ES-I3 (cell line): ENCODE data around the gene KIAA0513.

Experiments
- H3K36me3 ChIP-seq: 2 replicates; pipeline ENCODE4 v1.6.1; 2013; ENCODE audit warnings: mild to moderate bottlenecking, low read length, control low read depth, moderate library complexity; ENCODE audit not compliant: insufficient read depth
- H3K4me1 ChIP-seq: 2 replicates; pipeline ENCODE4 v1.6.1; 2013; ENCODE audit warnings: mild to moderate bottlenecking, control low read depth, low read length; ENCODE audit not compliant: insufficient read depth
- H3K9ac ChIP-seq: 2 replicates; pipeline ENCODE4 v1.6.1; 2013; ENCODE audit warnings: low read depth, mild to moderate bottlenecking, low read length, moderate library complexity
- H3K9me3 ChIP-seq: 2 replicates; pipeline ENCODE4 v1.6.1; 2013; ENCODE audit warnings: mild to moderate bottlenecking, low read length, moderate library complexity; ENCODE audit not compliant: control insufficient read depth, insufficient read depth

Gene KIAA0513

DNA sequence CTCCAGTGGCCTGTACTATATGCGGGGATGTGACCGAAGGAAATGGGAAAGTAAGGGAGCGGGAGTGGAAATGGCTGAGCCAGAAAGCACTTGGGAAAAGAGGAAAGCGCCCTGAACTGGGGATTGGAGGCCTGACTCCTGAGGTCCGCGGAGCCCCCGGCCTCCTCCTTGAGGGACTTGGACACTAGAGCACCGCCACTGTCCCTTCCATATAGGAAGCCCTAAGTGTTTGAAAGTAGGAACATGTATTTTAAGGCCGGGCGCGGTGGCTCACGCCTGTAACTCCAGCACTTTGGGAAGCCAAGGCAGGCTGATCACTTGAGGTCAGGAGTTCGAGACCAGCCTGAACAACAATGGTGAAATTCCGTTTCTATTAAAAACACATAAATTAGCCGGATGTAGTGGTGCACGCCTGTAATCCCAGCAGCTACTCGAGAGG is 15.7 kb upstream of the KIAA0513 start:
- H3K9ac ChIP-seq = peak overlapping the region; percentile 98
- H3K9me3 ChIP-seq = no peaks in the 10 kb centered on the region
- no peaks in the 10 kb centered on the region for H3K4me1 ChIP-seq
- H3K36me3 ChIP-seq = no peaks in the 10 kb centered on the region

DNA sequence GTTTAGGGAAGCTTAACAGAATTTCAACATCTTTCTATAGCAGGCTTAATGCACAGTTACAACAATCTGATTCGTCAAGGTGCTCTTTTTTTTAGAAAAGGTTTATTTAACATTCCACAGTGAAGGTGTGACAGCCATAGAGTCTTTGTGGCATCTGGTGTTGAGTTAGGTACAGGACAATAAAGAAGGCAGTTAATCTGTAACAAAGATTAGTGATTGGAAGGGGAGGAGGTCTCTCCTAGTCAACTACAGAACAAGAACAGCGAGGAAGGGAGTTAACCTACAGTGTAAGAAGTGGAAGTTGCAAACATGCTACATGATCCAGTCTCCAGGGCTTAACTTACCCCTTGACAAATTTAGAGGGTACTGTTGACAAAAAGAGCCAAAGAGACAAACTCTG is 13.3 kb upstream of the KIAA0513 start:
- H3K9ac ChIP-seq = no peak overlapping the region
- H3K36me3 ChIP-seq = no peaks in the 10 kb centered on the region
- no peaks in the 10 kb centered on the region for H3K4me1 ChIP-seq
- no peaks in the 10 kb centered on the region for H3K9me3 ChIP-seq

DNA sequence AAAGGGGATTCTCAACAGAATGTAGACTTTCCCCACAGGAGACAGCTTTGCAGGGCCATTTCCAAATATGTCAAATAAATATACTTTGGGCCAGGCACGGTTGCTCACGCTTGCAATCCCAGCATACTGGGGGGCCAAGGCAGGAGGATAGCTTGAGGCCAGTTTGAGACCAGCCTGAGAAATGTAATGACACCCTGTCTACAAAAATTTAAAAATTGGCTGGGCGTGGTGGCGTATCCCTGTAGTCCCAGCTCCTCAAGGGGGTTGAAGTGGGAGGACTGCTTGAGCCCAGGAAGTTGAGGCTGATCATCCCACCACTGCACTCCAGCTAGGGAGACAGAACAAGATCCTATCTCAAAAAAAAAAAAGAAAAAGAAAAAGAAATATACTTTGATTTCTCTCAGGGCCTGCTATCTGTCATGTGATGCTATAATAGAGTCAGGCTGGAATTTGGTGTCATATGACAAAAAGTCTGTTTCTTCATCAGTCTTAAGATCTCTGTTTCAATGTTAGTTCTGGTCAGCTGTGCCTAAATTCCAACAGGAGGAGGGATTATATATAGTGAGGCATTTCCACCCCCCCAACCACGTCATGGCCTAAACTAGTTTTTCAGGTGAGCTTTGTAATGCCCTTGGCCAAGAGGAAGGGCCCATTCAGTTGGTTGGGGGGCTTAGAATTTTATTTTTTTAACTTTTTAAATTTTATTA is 12.0 kb upstream of the KIAA0513 start:
- H3K9ac ChIP-seq = no peak overlapping the region
- no peaks in the 10 kb centered on the region for H3K9me3 ChIP-seq
- H3K4me1 ChIP-seq = no peaks in the 10 kb centered on the region
- H3K36me3 ChIP-seq = no peaks in the 10 kb centered on the region

DNA sequence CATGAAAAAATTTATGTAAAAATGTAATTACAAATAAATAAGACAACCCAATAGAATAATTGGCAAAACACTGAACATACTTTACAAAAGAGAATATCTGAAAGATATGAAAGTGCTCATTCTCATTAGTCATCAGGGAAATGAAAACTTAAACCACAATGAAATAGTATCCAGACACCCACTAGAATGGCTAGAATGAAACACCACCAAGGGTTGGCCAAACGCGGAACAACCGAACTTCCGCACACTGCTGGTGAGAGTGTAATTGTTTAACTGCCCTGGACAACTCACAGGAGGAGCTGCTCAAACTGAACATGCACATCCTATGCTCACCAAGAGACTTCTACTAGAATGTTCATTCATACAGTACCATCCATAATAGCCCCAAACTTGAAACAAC is 10.4 kb upstream of the KIAA0513 start:
- H3K4me1 ChIP-seq = no peaks in the 10 kb centered on the region
- no peaks in the 10 kb centered on the region for H3K36me3 ChIP-seq
- H3K9me3 ChIP-seq = no peaks in the 10 kb centered on the region
- no peak overlapping the region for H3K9ac ChIP-seq

DNA sequence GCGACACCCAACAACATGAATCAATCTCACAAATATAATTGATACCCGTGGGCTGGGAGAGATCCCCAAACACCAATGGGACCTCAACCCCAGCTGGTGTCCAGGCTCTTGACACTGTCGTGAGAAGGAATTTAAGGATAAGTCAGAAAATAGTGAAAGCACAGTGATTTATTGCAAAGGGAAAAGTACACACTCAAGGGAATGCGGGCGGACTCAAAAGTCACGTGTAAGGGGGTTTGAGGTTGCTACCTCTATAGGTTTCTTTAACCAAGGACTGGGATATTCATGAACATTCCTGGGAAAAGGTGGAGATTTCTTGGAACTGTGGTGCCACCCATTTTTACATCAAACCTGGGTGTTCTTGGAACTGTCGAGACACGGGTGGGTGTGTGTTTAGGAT is 10.0 kb upstream of the KIAA0513 start:
- Histone ChIP-seq H3K4me1 (no peaks in the 10 kb centered on the region), H3K9me3 (no peaks in the 10 kb centered on the region), H3K9ac (no peak overlapping the region), H3K36me3 (no peaks in the 10 kb centered on the region)

DNA sequence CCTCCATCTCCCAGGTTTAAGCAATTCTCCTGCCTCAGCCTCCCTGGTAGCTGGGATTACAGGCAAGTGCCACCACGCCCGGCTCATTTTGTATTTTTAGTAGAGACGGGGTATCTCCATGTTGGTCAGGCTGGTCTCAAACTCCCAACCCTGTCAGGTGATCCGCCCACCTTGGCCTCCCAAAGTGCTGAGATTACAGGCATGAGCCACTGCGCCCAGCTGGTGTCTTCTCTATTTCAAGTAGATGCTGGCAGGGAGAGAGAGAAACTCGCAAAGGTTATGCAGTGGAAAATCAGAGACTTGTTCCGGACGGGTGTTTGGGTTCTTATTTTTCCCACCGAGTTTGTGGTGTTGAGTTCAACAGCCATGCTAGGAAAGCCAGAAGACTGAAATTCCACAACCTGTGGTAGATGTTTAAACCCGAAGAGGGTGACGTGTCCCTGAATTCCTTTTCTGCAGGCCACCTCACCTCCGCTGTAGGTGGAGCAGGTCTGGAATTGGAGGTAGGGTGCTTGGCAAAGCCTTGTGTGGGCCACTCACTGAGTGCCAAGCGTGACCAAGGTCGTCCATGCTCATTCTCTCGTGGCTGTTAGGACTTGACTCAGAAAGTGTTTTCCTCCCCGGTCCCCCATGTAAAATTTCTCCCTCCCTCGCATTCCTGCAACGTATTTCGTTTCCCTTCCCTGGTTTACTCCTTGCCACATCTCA is 8.9 kb upstream of the KIAA0513 start:
- H3K9me3 ChIP-seq = no peaks in the 10 kb centered on the region
- H3K4me1 ChIP-seq = no peaks in the 10 kb centered on the region
- no peaks in the 10 kb centered on the region for H3K36me3 ChIP-seq
- H3K9ac ChIP-seq = no peak overlapping the region

DNA sequence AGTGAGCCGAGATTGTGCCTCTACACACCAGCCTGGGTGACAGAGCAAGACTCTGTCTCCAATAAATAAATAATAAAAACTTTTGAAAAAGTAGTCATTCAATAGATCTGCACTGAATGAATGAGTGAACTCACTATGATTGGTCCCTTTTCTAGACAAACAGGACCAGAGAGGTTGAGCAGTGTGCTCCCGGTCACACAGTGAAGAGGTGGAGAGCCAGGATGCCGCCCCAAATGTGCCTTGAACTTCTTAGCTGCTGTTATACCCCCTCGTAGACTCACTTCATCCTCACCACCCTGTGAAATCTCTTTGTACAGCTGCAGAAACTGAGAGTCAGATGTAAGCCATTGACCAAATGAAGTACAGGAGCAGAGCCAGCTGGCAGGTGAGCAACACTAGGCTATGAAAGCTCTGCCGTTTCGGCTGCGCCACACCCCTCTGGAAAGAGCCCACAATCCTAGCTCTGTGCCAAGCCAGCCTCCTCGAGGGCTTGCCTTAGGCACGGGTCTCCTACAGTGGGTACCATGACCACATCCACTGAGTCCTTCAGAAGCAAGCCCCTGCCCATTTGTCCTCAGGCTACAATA is 7.8 kb upstream of the KIAA0513 start:
- H3K9ac ChIP-seq = no peak overlapping the region
- H3K36me3 ChIP-seq = no peaks in the 10 kb centered on the region
- H3K4me1 ChIP-seq = no peaks in the 10 kb centered on the region
- no peaks in the 10 kb centered on the region for H3K9me3 ChIP-seq

DNA sequence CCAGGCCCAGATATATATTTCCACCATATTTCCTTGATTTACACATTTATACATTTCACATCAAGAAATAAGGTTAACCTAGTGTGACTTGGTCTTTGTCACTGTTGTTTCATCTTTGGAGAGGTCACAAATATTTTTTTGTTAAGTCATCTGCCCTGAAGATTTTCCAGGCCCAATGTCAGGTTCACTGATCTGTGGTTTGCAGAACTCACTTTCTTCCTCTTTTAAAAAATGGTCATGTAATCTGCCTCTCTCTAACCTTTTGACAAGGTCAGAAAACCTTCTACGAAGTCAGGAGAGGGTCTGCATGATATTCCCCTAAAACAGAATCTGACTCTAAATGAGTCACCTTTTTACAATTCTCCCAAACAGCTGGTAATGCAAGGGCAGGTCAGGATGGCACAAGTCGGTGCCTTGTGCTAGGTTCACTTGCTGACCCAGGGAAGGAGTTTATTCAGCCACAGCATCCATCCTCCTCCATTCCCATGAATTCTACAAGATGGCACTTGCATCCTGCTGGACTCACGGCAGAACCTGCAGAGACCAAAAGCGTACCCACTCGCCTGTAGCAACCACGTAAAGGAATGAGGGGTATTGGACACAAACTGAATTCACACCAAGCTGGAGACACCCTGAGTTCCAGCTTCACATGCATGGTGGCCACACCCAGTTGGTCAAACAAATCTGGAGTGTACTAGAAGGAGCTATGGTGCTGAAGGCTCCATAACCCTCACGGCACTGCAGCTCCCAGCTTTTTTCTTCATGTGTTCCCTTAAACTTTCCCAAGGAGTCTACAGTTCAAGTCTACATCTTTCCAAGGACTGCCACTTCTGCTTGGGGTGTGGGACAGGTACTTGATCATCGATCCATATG is 1.6 kb upstream of the KIAA0513 start:
- Histone ChIP-seq H3K9ac (no peak overlapping the region), H3K36me3 (no peaks in the 10 kb centered on the region), H3K9me3 (no peaks in the 10 kb centered on the region), H3K4me1 (peaks cover 17% of the 10 kb centered on the region)

DNA sequence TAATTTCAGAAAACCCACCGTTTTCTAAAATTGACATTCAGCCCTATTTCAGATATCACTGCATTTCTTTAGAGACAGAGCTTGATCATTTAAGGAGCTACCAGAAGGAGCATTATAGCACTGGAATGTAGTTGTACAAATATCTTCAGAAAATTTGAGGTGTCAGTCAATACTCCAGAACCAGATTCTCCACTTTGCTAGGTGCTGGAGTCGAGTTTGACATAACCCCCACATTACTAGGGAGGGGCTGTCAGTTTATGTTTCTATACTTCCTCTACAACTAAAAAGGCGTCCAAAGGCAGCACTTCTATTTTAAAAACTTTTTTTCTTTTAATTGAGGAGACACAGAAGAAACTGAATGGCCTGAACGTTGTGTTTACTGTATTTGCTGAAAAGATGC is 892 bp upstream of the KIAA0513 start:
- Histone ChIP-seq H3K9me3 (no peaks in the 10 kb centered on the region), H3K4me1 (peaks cover 17% of the 10 kb centered on the region), H3K9ac (peak overlapping the region; percentile 80; the same call in 1 of the 2 replicates), H3K36me3 (no peaks in the 10 kb centered on the region)

DNA sequence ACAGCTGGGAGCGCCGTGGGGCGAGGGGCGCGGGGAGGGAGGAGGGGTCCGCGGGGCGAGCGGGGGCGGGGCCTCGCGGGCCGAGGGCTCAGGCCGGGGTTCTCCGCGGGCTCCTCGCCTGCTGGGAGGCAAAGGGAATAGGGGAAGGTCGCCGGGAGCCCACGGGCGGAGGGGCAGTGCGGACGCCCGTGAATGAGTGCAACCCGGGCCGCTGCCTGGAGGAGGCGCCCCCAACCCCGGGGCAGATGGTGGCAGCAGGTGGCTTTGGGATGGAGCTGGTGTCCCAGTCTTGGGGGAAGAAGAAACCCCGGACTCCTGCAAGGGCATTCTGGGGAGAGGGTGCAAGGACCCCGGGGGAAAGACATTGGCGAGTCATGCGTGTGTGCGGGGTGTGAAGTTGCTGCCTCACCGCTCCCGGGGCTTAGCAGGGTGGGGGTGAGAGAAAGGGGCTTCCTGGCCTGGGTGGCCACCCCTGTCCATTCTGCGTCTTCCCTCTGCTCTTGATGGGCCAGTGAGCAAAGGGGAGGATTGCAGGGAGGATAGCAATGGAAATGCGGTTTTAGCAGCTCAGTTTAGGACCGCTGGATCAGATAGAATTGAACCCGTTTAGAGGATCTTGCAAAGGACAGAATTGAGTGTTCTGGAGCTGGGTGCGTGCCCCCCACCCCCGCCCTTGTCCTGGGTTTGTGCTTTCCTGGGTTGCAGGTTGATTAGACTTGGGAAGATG is 526 bp downstream of the KIAA0513 start:
- Histone ChIP-seq H3K36me3 (no peaks in the 10 kb centered on the region), H3K4me1 (peaks cover 20% of the 10 kb centered on the region), H3K9ac (peak overlapping the region; percentile 80; the same call in 1 of the 2 replicates), H3K9me3 (no peaks in the 10 kb centered on the region)

DNA sequence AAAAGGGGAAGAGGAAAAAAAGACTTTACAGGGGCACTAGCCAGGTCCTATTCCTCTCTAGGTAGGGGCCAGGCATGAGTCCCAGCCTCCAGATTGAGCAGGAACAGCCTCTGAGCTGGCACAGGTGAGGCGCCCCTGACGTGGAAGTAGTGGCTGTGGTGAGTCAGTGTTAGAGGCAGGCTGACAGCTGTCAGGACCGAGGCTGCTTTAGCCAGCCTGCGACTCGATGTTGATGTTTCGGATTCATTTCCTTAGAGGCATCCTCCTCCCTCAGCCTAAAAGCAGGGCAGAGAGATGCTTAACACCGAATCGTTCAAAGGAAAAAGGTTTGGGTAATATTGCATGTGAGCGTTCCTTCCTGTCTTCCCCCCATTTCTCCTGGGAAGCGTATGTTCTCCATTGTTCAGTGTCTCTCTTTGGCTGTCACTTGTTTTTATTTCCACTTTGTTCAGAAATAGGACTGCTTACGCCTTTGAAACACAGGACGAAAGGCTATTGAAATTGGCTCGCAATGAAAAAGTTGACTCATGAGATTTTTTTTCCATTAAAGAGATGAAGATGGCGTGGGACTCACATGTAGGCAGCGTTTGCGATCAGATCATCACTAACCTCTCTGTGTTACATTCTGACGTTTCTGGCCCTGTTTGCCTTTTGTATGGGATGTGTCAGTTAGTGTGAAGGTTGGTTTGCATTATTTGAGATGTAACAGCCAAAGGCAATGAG is 1.3 kb downstream of the KIAA0513 start:
- Histone ChIP-seq H3K4me1 (peaks cover 22% of the 10 kb centered on the region), H3K9ac (no peak overlapping the region; the same call in 1 of the 2 replicates), H3K36me3 (no peaks in the 10 kb centered on the region), H3K9me3 (no peaks in the 10 kb centered on the region)

DNA sequence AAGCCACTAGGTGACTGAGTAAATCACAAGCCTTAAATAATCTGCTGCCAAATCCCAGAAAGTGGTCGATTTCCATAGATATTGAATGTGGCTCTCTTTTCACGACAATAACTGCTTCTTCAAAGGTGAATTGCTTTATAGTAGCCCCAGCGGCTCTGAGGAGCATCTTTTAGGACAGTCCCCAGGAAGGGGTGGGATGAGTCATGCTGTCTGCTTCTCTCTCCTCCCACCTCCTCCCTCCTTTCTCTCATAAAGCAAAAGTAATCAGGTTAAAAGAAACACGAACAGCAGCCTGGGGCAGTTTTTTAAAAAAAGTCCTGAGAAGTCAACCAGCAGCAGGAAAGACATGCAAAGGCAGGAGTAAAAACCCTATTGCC is 1.8 kb downstream of the KIAA0513 start:
- H3K36me3 ChIP-seq = no peaks in the 10 kb centered on the region
- H3K4me1 ChIP-seq = peaks cover 22% of the 10 kb centered on the region
- H3K9me3 ChIP-seq = no peaks in the 10 kb centered on the region
- no peak overlapping the region for H3K9ac ChIP-seq

DNA sequence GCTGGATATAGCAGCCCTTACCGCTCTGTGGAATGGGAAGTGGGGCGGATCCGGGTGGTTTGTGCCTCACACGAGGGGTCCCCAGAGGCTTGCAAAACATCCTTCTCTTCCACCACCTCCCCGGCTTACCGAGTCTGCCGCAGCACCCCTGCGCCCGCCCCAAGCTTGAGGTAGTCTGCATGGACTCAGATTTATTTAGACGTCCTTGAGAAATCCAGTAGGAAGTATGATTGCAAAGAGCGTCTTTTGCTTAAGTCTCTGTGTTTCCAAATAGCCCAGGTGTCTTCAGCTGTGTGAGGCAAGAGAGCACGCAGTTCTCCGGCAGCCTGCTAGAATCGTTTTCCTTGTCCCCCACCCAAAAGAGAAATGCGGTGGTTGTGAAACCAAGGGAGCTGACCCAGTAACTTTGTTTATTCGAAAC is 2.4 kb downstream of the KIAA0513 start:
- H3K9ac ChIP-seq = no peak overlapping the region
- H3K36me3 ChIP-seq = no peaks in the 10 kb centered on the region
- H3K9me3 ChIP-seq = no peaks in the 10 kb centered on the region
- peaks cover 22% of the 10 kb centered on the region for H3K4me1 ChIP-seq
